GM23248 (cell line): ENCODE measurements around the gene HSF2BP. TPM values are rescaled to one million over a fixed set of nuclear protein-coding genes. Genes with fewer than 3 reads are reported as not detected.
A peak's percentile ranks its signal among the peaks of the same experiment; 100 is the strongest.

Experiments
- DNase-seq: peaks from one replicate; pipeline ENCODE4 v3.0.0-alpha.2; 2015
- H2AFZ ChIP-seq: fragments of 200-600 bp; sonication (generic); 2 replicates; pipeline ENCODE4 v1.6.1; 2016; ENCODE audit warnings: antibody characterized with exemption
- H3F3A ChIP-seq: fragments of 200-600 bp; sonication (generic); 2 replicates; pipeline ENCODE4 v1.6.1; 2016; ENCODE audit warnings: mild to moderate bottlenecking, antibody characterized with exemption, mixed run types; ENCODE audit not compliant: insufficient read depth
- H3K27ac ChIP-seq: fragments of 200-600 bp; sonication (generic); 2 replicates; pipeline ENCODE4 v1.5.1; 2016; ENCODE audit warnings: mild to moderate bottlenecking
- H3K27me3 ChIP-seq: fragments of 200-600 bp; sonication (generic); replicated peaks from 2 replicates; pipeline ENCODE4 v1.6.1; 2016; ENCODE audit warnings: mild to moderate bottlenecking; ENCODE audit not compliant: insufficient read depth
- H3K36me3 ChIP-seq: fragments of 200-600 bp; sonication (generic); 2 replicates; pipeline ENCODE4 v1.6.1; 2016; ENCODE audit warnings: low read depth, mild to moderate bottlenecking
- H3K4me1 ChIP-seq: fragments of 200-600 bp; sonication (generic); 2 replicates; pipeline ENCODE4 v1.6.1; 2016; ENCODE audit warnings: mild to moderate bottlenecking; ENCODE audit not compliant: insufficient read depth
- H3K4me2 ChIP-seq: fragments of 200-600 bp; sonication (generic); one replicate; pipeline ENCODE4 v1.6.1; 2016; ENCODE audit warnings: mild to moderate bottlenecking; ENCODE audit not compliant: unreplicated experiment
- H3K4me3 ChIP-seq: fragments of 200-600 bp; sonication (generic); 2 replicates; pipeline ENCODE4 v1.5.1; 2016; ENCODE audit warnings: mild to moderate bottlenecking
- H3K79me2 ChIP-seq: fragments of 200-600 bp; sonication (generic); 2 replicates; pipeline ENCODE4 v1.6.1; 2016; ENCODE audit warnings: mild to moderate bottlenecking; ENCODE audit not compliant: insufficient read depth
- H3K9ac ChIP-seq: fragments of 200-600 bp; sonication (generic); 2 replicates; pipeline ENCODE4 v1.6.1; 2016; ENCODE audit warnings: mild to moderate bottlenecking
- H3K9me2 ChIP-seq: fragments of 200-600 bp; sonication (generic); 2 replicates; pipeline ENCODE4 v1.6.1; 2016; ENCODE audit warnings: mixed run types, mild to moderate bottlenecking, moderate library complexity; ENCODE audit not compliant: insufficient read depth
- H3K9me3 ChIP-seq: fragments of 200-600 bp; sonication (generic); one replicate; pipeline ENCODE4 v1.6.1; 2017; ENCODE audit warnings: low read depth
- H4K20me1 ChIP-seq: fragments of 200-600 bp; sonication (generic); 2 replicates; pipeline ENCODE4 v1.6.0; 2016; ENCODE audit not compliant: insufficient read depth
- EZH2 ChIP-seq: fragments of 200-600 bp; sonication (generic); IDR thresholded peaks from 2 replicates; pipeline ENCODE4 v1.6.1; 2018; ENCODE audit warnings: antibody characterized with exemption, mild to moderate bottlenecking; ENCODE audit not compliant: insufficient read depth, poor library complexity, severe bottlenecking
- EZH2phosphoT487 ChIP-seq: fragments of 200-600 bp; sonication (generic); IDR thresholded peaks from 2 replicates; pipeline ENCODE4 v1.6.1; 2018; ENCODE audit warnings: antibody characterized with exemption, moderate library complexity, mild to moderate bottlenecking, low read depth; ENCODE audit not compliant: insufficient read depth
- WGBS, 2 experiments: methylation state at CpG; one replicate each; pipeline ENCODE4 v1.1.6; 2015 to 2017; ENCODE audit warnings: low lambda C conversion rate in 2 of 2, low coverage in 1 of 2; ENCODE audit errors: missing lambda C conversion rate in 2 of 2; 5-methylcytosine and 5-hydroxymethylcytosine counted together
- in situ Hi-C: fragments of 300-500 bp; cut with MboI; formaldehyde crosslinking; loops from 2 replicates; pipeline ENCODE4 v1.15.0; 2020
- polyA plus RNA-seq: library from polyadenylated mRNA; unstranded; fragments of >200 nt; fragmentation: Nextera tagmentation; extraction: Ambion mirVana; gene quantifications from 2 replicates; pipeline ENCODE4 v1.2.1, GENCODE V29; 2016
- total RNA-seq: library from RNA; depleted of rRNA; stranded (reverse); fragments of >200 nt; shearing (Covaris generic); gene quantifications from 2 replicates; pipeline ENCODE4 v1.2.3, GENCODE V29; 2014

The HSF2BP gene
- total and polyA plus RNA-seq, 2 experiments from 2014 or later: 1.6 to 4.8 TPM

- in situ Hi-C loops: no loop called here
- peak; percentile 63 for DNase-seq
- no peaks in the 10 kb centered on the region for H4K20me1 ChIP-seq
- peaks cover 8% of the 10 kb centered on the region; the same call in 1 of the 2 replicates for H3F3A ChIP-seq
- no peak overlapping the region for H3K4me2 ChIP-seq
- no peaks in the 10 kb centered on the region for H3K9me3 ChIP-seq
- 22 to 26% methylated on average over 3 of the region's 3 CpGs for WGBS, 2 experiments
- peaks cover 16% of the 10 kb centered on the region for H3K4me1 ChIP-seq
- no peaks in the 10 kb centered on the region for H3K27me3 ChIP-seq
- H2AFZ ChIP-seq: no peak overlapping the region
- no peak for TF ChIP-seq EZH2
- TF ChIP-seq EZH2phosphoT487: no peak
- no peaks in the 10 kb centered on the region for H3K9me2 ChIP-seq
- H3K79me2 ChIP-seq: no peaks in the 10 kb centered on the region
- H3K9ac ChIP-seq: no peak overlapping the region
- no peak overlapping the region for H3K27ac ChIP-seq
- H3K36me3 ChIP-seq: no peaks in the 10 kb centered on the region
- H3K4me3 ChIP-seq: no peak overlapping the region
Observed at GRCh38 chr21:43608225-43608624, 51.1 kb downstream of the HSF2BP start.

GRCh38 chr21:43605320-43606215 lies 53.7 kb downstream of the HSF2BP start:
- no peaks in the 10 kb centered on the region for H3K27me3 ChIP-seq
- TF ChIP-seq EZH2 (no peak), EZH2phosphoT487 (no peak)
- no peak overlapping the region for H3K27ac ChIP-seq
- H3K4me1 ChIP-seq: peaks cover 40% of the 10 kb centered on the region
- no peaks in the 10 kb centered on the region for H3K9me2 ChIP-seq
- DNase-seq: no peak
- WGBS, 2 experiments: 96 to 98% methylated on average over 13 to 15 of the region's 15 CpGs
- in situ Hi-C loops: no loop called here
- H3K4me3 ChIP-seq: no peak overlapping the region
- no peak overlapping the region for H3K9ac ChIP-seq
- no peaks in the 10 kb centered on the region for H3K9me3 ChIP-seq
- no peaks in the 10 kb centered on the region for H4K20me1 ChIP-seq
- H3K36me3 ChIP-seq: no peaks in the 10 kb centered on the region
- H3K4me2 ChIP-seq: no peak overlapping the region
- H2AFZ ChIP-seq: no peak overlapping the region
- H3F3A ChIP-seq: peaks cover 21% of the 10 kb centered on the region
- H3K79me2 ChIP-seq: no peaks in the 10 kb centered on the region

GRCh38 chr21:43604505-43605204 lies 54.6 kb downstream of the HSF2BP start:
- H3K9ac ChIP-seq: no peak overlapping the region
- no peak for DNase-seq
- 90% methylated on average over 6 of the region's 6 CpGs for WGBS, 2 experiments
- no peak overlapping the region for H3K4me2 ChIP-seq
- no peak overlapping the region for H3K4me3 ChIP-seq
- no peak for TF ChIP-seq EZH2phosphoT487
- no peak for TF ChIP-seq EZH2
- H3K9me2 ChIP-seq: no peaks in the 10 kb centered on the region
- H3K9me3 ChIP-seq: no peaks in the 10 kb centered on the region
- H3K4me1 ChIP-seq: peaks cover 49% of the 10 kb centered on the region
- no peak overlapping the region for H3K27ac ChIP-seq
- H3K79me2 ChIP-seq: no peaks in the 10 kb centered on the region
- no peaks in the 10 kb centered on the region for H3K27me3 ChIP-seq
- in situ Hi-C loops: no loop called here
- no peak overlapping the region for H2AFZ ChIP-seq
- H4K20me1 ChIP-seq: no peaks in the 10 kb centered on the region
- no peaks in the 10 kb centered on the region for H3K36me3 ChIP-seq
- H3F3A ChIP-seq: peaks cover 30% of the 10 kb centered on the region

- Histone ChIP-seq H3F3A (peaks cover 38% of the 10 kb centered on the region), H3K4me2 (no peak overlapping the region), H2AFZ (no peak overlapping the region), H3K27ac (no peak overlapping the region), H3K79me2 (no peaks in the 10 kb centered on the region), H3K36me3 (no peaks in the 10 kb centered on the region), H3K27me3 (no peaks in the 10 kb centered on the region), H4K20me1 (no peaks in the 10 kb centered on the region), H3K4me3 (no peak overlapping the region), H3K9me3 (no peaks in the 10 kb centered on the region), H3K4me1 (peaks cover 57% of the 10 kb centered on the region), H3K9ac (no peak overlapping the region), H3K9me2 (no peaks in the 10 kb centered on the region)
- in situ Hi-C loops: no loop called here
- no peak for TF ChIP-seq EZH2phosphoT487
- TF ChIP-seq EZH2: no peak
- DNase-seq: peak; percentile 58
- WGBS, 2 experiments: 86 to 99% methylated on average over 5 to 8 of the region's 8 CpGs
Observed at GRCh38 chr21:43603641-43604504, 55.4 kb downstream of the HSF2BP start.
